ENCODE measurements around the gene SULF2. TPM values are rescaled to one million over a fixed set of nuclear protein-coding genes. Genes with fewer than 3 reads are reported as not detected.
A peak's percentile ranks its signal among the peaks of the same experiment; 100 is the strongest.
"Not testable (repeated sequence)": the region's sequence is repeated elsewhere in the genome, so short reads cannot be mapped to it uniquely, and the experiment has no call there.

SULF2 gene
- total and polyA plus RNA-seq, 3 donors from 2014 or later, result 61.5 to 117 (median 95.6) TPM

- H3K36me3 ChIP-seq (ENCODE audit: low read depth, missing control alignments), result no peaks in the 10 kb centered on the region
These were observed 13.9 kb upstream of the SULF2 start for GRCh38 chr20:47799116-47799715.

GRCh38 chr20:47796971-47797370, 11.7 kb upstream of the SULF2 start:
- H3K36me3 ChIP-seq (ENCODE audit: low read depth, missing control alignments), result no peaks in the 10 kb centered on the region
- no peak overlapping the region for H3K27ac ChIP-seq
- no peak overlapping the region for H3K4me3 ChIP-seq
- WGBS, 2 donors, result 85 to 97% methylated on average over 9 of the region's 9 CpGs
- intact Hi-C loops (cut with DNase I; ENCODE audit: low total_unique reads), result no loop called here
- H3K27me3 ChIP-seq, result no peaks in the 10 kb centered on the region
- H3K9me3 ChIP-seq, result no peaks in the 10 kb centered on the region
- TF ChIP-seq CTCF (IDR thresholded peaks at IDR 0.05) (no peak), POLR2A (IDR thresholded peaks at IDR 0.05) (no peak)
- DNase-seq, result no peak
- H3K4me1 ChIP-seq, result no peaks in the 10 kb centered on the region

More at GRCh38 chr20:47799116-47799715, 13.9 kb upstream of the SULF2 start:
- Histone ChIP-seq H3K4me1 (no peaks in the 10 kb centered on the region), H3K27ac (no peak overlapping the region), H3K4me3 (no peak overlapping the region), H3K27me3 (no peaks in the 10 kb centered on the region), H3K9me3 (no peaks in the 10 kb centered on the region)
- no peak for DNase-seq
- TF ChIP-seq CTCF (IDR thresholded peaks at IDR 0.05) (no peak), POLR2A (IDR thresholded peaks at IDR 0.05) (no peak)
- intact Hi-C loops (cut with DNase I; ENCODE audit: low total_unique reads), result no loop called here
- 67 to 70% methylated on average over 6 of the region's 6 CpGs for WGBS, 2 donors

GRCh38 chr20:47795214-47795907, 10.1 kb upstream of the SULF2 start:
- no peaks in the 10 kb centered on the region for H3K36me3 ChIP-seq (ENCODE audit: low read depth, missing control alignments)
- H3K4me1 ChIP-seq, result no peaks in the 10 kb centered on the region
- DNase-seq, result no peak
- H3K4me3 ChIP-seq, result no peak overlapping the region
- 90 to 91% methylated on average over 11 to 17 of the region's 17 CpGs for WGBS, 2 donors
- no peaks in the 10 kb centered on the region for H3K27me3 ChIP-seq
- no peaks in the 10 kb centered on the region for H3K9me3 ChIP-seq
- TF ChIP-seq CTCF (IDR thresholded peaks at IDR 0.05) (no peak), POLR2A (IDR thresholded peaks at IDR 0.05) (no peak)
- intact Hi-C loops (cut with DNase I; ENCODE audit: low total_unique reads), result no loop called here
- H3K27ac ChIP-seq, result no peak overlapping the region

GRCh38 chr20:47794264-47794663, 9.0 kb upstream of the SULF2 start:
- not testable (repeated sequence) for H3K27ac ChIP-seq, H3K4me1 ChIP-seq
- 89% methylated on average over 6 of the region's 6 CpGs for WGBS, 2 donors

GRCh38 chr20:47792021-47792618, 6.8 kb upstream of the SULF2 start:
- H3K9me3 ChIP-seq, result no peaks in the 10 kb centered on the region
- H3K4me1 ChIP-seq, result no peaks in the 10 kb centered on the region
- DNase-seq, result peak; percentile 86
- 59 to 61% methylated on average over 8 to 9 of the region's 9 CpGs for WGBS, 2 donors
- no peak overlapping the region for H3K4me3 ChIP-seq
- TF ChIP-seq CTCF (IDR thresholded peaks at IDR 0.05) (no peak), POLR2A (IDR thresholded peaks at IDR 0.05) (no peak)
- intact Hi-C loops (cut with DNase I; ENCODE audit: low total_unique reads), result no loop called here
- H3K27me3 ChIP-seq, result no peaks in the 10 kb centered on the region
- no peak overlapping the region for H3K27ac ChIP-seq
- H3K36me3 ChIP-seq (ENCODE audit: low read depth, missing control alignments), result no peaks in the 10 kb centered on the region

More at GRCh38 chr20:47794264-47794663, 9.0 kb upstream of the SULF2 start:
- H3K4me3 ChIP-seq; H3K9me3 ChIP-seq; H3K36me3 ChIP-seq (ENCODE audit: low read depth, missing control alignments); intact Hi-C loops (cut with DNase I; ENCODE audit: low total_unique reads); DNase-seq; H3K27me3 ChIP-seq: not testable (repeated sequence)

Measured in testis (tissue), 3 donors.